Trophoblast cell (in vitro differentiated cells and primary cell): Measurements from ENCODE around the gene PIWIL1.

Experiments
- DNase-seq, 2 donors: peaks; one replicate each; pipeline ENCODE4 v3.0.0-alpha.2; 2016
- H2AFZ ChIP-seq: 2 replicates; pipeline ENCODE4 v1.6.1; 2013; ENCODE audit warnings: low read length, moderate library complexity, mild to moderate bottlenecking; ENCODE audit not compliant: insufficient read depth, poor library complexity
- H2AK5ac ChIP-seq: 2 replicates; pipeline ENCODE4 v1.6.1; 2013; ENCODE audit warnings: mild to moderate bottlenecking, low read length
- H2BK120ac ChIP-seq: 2 replicates; pipeline ENCODE4 v1.6.1; 2013; ENCODE audit warnings: low read length, mild to moderate bottlenecking, moderate library complexity; ENCODE audit not compliant: insufficient read depth, poor library complexity
- H2BK12ac ChIP-seq: 2 replicates; pipeline ENCODE4 v1.6.1; 2013; ENCODE audit warnings: mild to moderate bottlenecking, low read length, moderate library complexity
- H2BK5ac ChIP-seq: 2 replicates; pipeline ENCODE4 v1.6.1; 2013; ENCODE audit warnings: low read length, low read depth, moderate library complexity, mild to moderate bottlenecking; ENCODE audit not compliant: poor library complexity
- H3K14ac ChIP-seq: 2 replicates; pipeline ENCODE4 v1.6.1; 2013; ENCODE audit warnings: mild to moderate bottlenecking, low read length
- H3K18ac ChIP-seq: 2 replicates; pipeline ENCODE4 v1.6.1; 2013; ENCODE audit warnings: mild to moderate bottlenecking, low read length
- H3K23ac ChIP-seq: 2 replicates; pipeline ENCODE4 v1.6.1; 2013; ENCODE audit warnings: low read length
- H3K27ac ChIP-seq: 2 replicates; pipeline ENCODE4 v1.5.1; 2013; ENCODE audit warnings: low read depth, mild to moderate bottlenecking, inconsistent platforms, low read length, moderate library complexity
- H3K27me3 ChIP-seq: 2 replicates; pipeline ENCODE4 v1.6.1; 2013; ENCODE audit warnings: inconsistent platforms, mild to moderate bottlenecking, low read length, moderate library complexity; ENCODE audit not compliant: insufficient read depth
- H3K36me3 ChIP-seq, 2 experiments: 1 replicate in 1 of 2; 2 replicates in 1 of 2; pipeline ENCODE4 v1.6.1; 2013; ENCODE audit warnings: low read length in 2 of 2, mild to moderate bottlenecking in 2 of 2, moderate library complexity in 1 of 2; ENCODE audit not compliant: insufficient read depth in 2 of 2, control insufficient read depth in 1 of 2
- H3K4ac ChIP-seq: 2 replicates; pipeline ENCODE4 v1.6.1; 2013; ENCODE audit warnings: low read depth, mild to moderate bottlenecking, low read length, moderate library complexity
- H3K4me1 ChIP-seq, 2 experiments: 1 replicate in 1 of 2; 2 replicates in 1 of 2; pipeline ENCODE4 v1.6.1; 2013; ENCODE audit warnings: low read length in 2 of 2, mild to moderate bottlenecking in 2 of 2, moderate library complexity in 1 of 2; ENCODE audit not compliant: insufficient read depth in 2 of 2, control insufficient read depth in 1 of 2
- H3K4me2 ChIP-seq: 2 replicates; pipeline ENCODE4 v1.6.1; 2013; ENCODE audit warnings: inconsistent platforms, mild to moderate bottlenecking, low read length, moderate library complexity
- H3K4me3 ChIP-seq: 2 replicates; pipeline ENCODE4 v1.5.1; 2013; ENCODE audit warnings: mild to moderate bottlenecking, low read depth, low read length, inconsistent platforms
- H3K79me1 ChIP-seq: one replicate; pipeline ENCODE4 v1.6.1; 2013; ENCODE audit warnings: low read length
- H3K79me2 ChIP-seq: 2 replicates; pipeline ENCODE4 v1.6.1; 2013; ENCODE audit warnings: low read length, mild to moderate bottlenecking; ENCODE audit not compliant: control insufficient read depth, insufficient read depth, poor library complexity
- H3K9ac ChIP-seq: 2 replicates; pipeline ENCODE4 v1.6.1; 2013; ENCODE audit warnings: mild to moderate bottlenecking, low read length
- H3K9me3 ChIP-seq: 2 replicates; pipeline ENCODE4 v1.6.1; 2013; ENCODE audit warnings: low read depth, mild to moderate bottlenecking, control low read depth, inconsistent platforms, low read length; ENCODE audit not compliant: insufficient read depth
- H4K12ac ChIP-seq: 2 replicates; pipeline ENCODE4 v1.6.1; 2013; ENCODE audit warnings: low read depth, mild to moderate bottlenecking, low read length, moderate library complexity
- H4K8ac ChIP-seq: 2 replicates; pipeline ENCODE4 v1.6.1; 2013; ENCODE audit warnings: low read depth, mild to moderate bottlenecking, low read length, moderate library complexity
- H4K91ac ChIP-seq: one replicate; pipeline ENCODE4 v1.6.1; 2013; ENCODE audit warnings: low read depth, mild to moderate bottlenecking, low read length, moderate library complexity
- WGBS: extraction: QIAGEN DNeasy Blood & Tissue Kit; methylation state at CpG from one replicate; pipeline ENCODE4 v1.1.7; 2013; ENCODE audit warnings: missing lambda C conversion rate; ENCODE audit not compliant: insufficient read length, insufficient coverage; ENCODE audit errors: extremely low coverage; 5-methylcytosine and 5-hydroxymethylcytosine counted together

The PIWIL1 gene

DNA sequence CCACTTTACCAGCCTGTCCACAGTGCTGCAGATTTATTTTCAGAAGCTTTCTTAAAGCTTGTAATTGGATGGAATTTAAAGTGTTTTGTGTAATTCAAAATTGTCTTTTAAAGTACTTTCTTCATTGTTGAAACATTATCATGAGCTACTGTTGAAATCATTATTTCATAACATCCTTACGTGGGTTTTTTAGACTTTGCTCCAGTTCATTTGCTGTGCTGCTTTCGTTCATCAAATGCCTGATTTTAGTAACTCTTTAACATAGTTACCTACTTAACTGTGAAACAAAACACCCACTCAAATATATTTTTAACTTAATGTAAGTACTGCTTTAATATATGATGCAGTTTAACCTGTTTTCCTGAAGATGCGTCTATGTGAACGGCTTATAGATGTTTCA, 47.5 kb downstream of the PIWIL1 start:
- Histone ChIP-seq H3K4me3 (no peak overlapping the region), H3K79me1 (no peaks in the 10 kb centered on the region), H4K91ac (no peak overlapping the region), H3K9ac (no peak overlapping the region), H3K27me3 (no peaks in the 10 kb centered on the region), H3K4ac (no peak overlapping the region), H2BK12ac (no peak overlapping the region), H3K9me3 (no peaks in the 10 kb centered on the region), H3K27ac (no peak overlapping the region), H3K36me3 (no peaks in the 10 kb centered on the region), H4K8ac (no peak overlapping the region), H2BK5ac (no peak overlapping the region), H2BK120ac (no peak overlapping the region), H3K4me2 (no peak overlapping the region), H2AK5ac (no peak overlapping the region), H3K79me2 (no peaks in the 10 kb centered on the region), H3K4me1 (no peaks in the 10 kb centered on the region), H3K14ac (no peak overlapping the region), H3K23ac (no peak overlapping the region), H4K12ac (no peak overlapping the region), H3K18ac (no peak overlapping the region), H2AFZ (no peak overlapping the region)
- no CpG with 5 or more reads among the region's 4 CpGs for WGBS
- no peak for DNase-seq

DNA sequence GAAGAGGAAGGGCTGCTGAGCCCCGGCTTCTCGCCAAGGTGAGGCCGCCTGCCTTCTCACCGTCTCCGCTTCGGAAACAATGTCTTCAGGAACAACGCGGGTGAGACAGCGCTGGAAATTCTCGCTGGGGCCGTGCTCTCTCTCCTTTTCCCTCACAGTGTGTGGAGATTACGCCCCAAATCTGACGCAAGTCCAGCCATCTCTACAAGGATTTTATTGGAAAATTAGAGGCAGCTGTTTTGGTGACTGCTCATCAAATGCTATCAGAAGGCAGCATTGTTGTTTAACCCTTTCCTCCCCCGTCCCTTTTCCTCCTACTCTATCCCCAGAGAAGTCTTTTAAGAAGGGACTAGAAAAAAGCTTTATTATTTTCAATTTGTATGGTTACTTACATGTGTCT, 53.5 kb downstream of the PIWIL1 start:
- Histone ChIP-seq H3K14ac (no peak overlapping the region), H2BK5ac (no peak overlapping the region), H3K23ac (no peak overlapping the region), H3K36me3 (no peaks in the 10 kb centered on the region), H2AFZ (no peak overlapping the region), H3K79me2 (no peaks in the 10 kb centered on the region), H4K91ac (no peak overlapping the region), H2BK120ac (no peak overlapping the region), H3K4me3 (no peak overlapping the region), H2BK12ac (no peak overlapping the region), H3K27me3 (no peaks in the 10 kb centered on the region), H3K9ac (no peak overlapping the region), H3K9me3 (peaks cover 3% of the 10 kb centered on the region), H3K4me1 (no peaks in the 10 kb centered on the region), H3K4me2 (no peak overlapping the region), H2AK5ac (no peak overlapping the region), H3K79me1 (no peaks in the 10 kb centered on the region), H3K27ac (no peak overlapping the region), H4K12ac (no peak overlapping the region), H3K4ac (no peak overlapping the region), H4K8ac (no peak overlapping the region), H3K18ac (no peak overlapping the region)
- DNase-seq, result no peak
- WGBS, result no CpG with 5 or more reads among the region's 14 CpGs

DNA sequence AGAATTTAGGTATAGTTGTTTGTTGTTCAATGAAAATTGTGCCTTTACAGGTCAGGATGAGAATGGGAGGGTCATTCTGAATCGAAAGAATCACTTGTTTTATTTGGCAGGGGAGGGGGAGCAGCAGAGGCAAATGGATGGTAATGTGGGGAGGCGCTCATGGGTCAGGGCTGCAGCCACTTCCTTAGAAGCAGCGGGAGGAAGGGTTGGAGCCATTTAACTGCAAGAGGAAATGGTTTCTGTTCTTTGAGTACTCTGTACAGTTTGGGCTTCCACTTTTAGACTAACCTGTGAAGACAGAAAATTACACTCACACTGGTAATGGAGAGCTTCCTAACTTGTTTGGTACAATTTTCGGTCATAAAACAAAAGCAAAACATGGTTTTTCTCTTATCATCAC, 57.2 kb downstream of the PIWIL1 start:
- Histone ChIP-seq H2BK5ac (no peak overlapping the region), H3K14ac (no peak overlapping the region), H3K4me1 (no peaks in the 10 kb centered on the region), H3K9me3 (peaks cover 3% of the 10 kb centered on the region), H2BK12ac (no peak overlapping the region), H3K79me2 (no peaks in the 10 kb centered on the region), H4K12ac (no peak overlapping the region), H3K79me1 (no peaks in the 10 kb centered on the region), H2AK5ac (no peak overlapping the region), H3K4ac (no peak overlapping the region), H3K27ac (no peak overlapping the region), H3K9ac (no peak overlapping the region), H4K91ac (no peak overlapping the region), H3K4me2 (no peak overlapping the region), H4K8ac (no peak overlapping the region), H3K18ac (no peak overlapping the region), H3K27me3 (no peaks in the 10 kb centered on the region), H2AFZ (no peak overlapping the region), H3K4me3 (no peak overlapping the region), H3K36me3 (no peaks in the 10 kb centered on the region), H2BK120ac (no peak overlapping the region), H3K23ac (no peak overlapping the region)
- no peak for DNase-seq
- WGBS, result no CpG with 5 or more reads among the region's 4 CpGs

DNA sequence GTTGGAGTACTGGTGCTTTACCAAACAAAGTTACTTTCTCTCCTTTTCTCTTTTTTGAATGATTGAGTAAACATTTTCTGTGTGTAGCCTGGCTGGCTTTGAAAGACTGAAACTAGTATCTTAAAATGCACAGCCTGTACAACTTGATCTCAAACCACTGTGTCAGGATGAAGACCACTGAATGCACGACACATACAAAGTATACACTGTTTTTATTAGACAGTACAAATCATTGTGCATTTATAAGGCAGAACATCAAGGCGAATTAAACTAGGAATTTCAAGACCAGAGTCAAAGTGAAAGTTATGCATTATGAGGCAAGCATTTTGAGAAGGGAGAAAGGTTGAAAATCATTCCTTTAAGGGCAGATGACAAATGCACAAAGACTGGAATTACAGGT, 59.0 kb downstream of the PIWIL1 start:
- Histone ChIP-seq H2BK12ac (no peak overlapping the region), H3K27ac (no peak overlapping the region), H2AK5ac (no peak overlapping the region), H2BK5ac (no peak overlapping the region), H3K79me2 (no peaks in the 10 kb centered on the region), H3K18ac (no peak overlapping the region), H3K23ac (no peak overlapping the region), H2AFZ (no peak overlapping the region), H3K4ac (no peak overlapping the region), H3K79me1 (no peaks in the 10 kb centered on the region), H4K12ac (no peak overlapping the region), H4K8ac (no peak overlapping the region), H3K27me3 (no peaks in the 10 kb centered on the region), H3K9me3 (peaks cover 3% of the 10 kb centered on the region), H4K91ac (no peak overlapping the region), H3K14ac (no peak overlapping the region), H3K4me2 (no peak overlapping the region), H3K36me3 (no peaks in the 10 kb centered on the region), H2BK120ac (no peak overlapping the region), H3K4me1 (no peaks in the 10 kb centered on the region), H3K4me3 (no peak overlapping the region), H3K9ac (no peak overlapping the region)
- DNase-seq, result no peak
- no CpG with 5 or more reads among the region's 2 CpGs for WGBS
